HFFc6 (cell line): ENCODE measurements around the gene LRRC8D. TPM values are rescaled to one million over a fixed set of nuclear protein-coding genes. Genes with fewer than 3 reads are reported as not detected.

Experiments used
- DNase-seq: peaks from one replicate; pipeline ENCODE4 v3.0.0-alpha.2; 2018
- H3K27ac Mint-ChIP-seq: 2 replicates; pipeline ENCODE4 v1.8.0; 2020; ENCODE audit warnings: mild to moderate bottlenecking, mixed read lengths
- H3K27me3 Mint-ChIP-seq: 2 replicates; pipeline ENCODE4 v1.8.0; 2021; ENCODE audit warnings: mild to moderate bottlenecking, moderate library complexity, mixed read lengths; ENCODE audit not compliant: insufficient read depth
- H3K36me3 Mint-ChIP-seq: 2 replicates; pipeline ENCODE4 v1.8.0; 2021; ENCODE audit warnings: low read depth, mixed read lengths
- H3K4me1 Mint-ChIP-seq: 2 replicates; pipeline ENCODE4 v1.8.0; 2020; ENCODE audit warnings: low read depth, mixed read lengths
- H3K4me3 Mint-ChIP-seq: 2 replicates; pipeline ENCODE4 v1.8.0; 2020; ENCODE audit warnings: mild to moderate bottlenecking, moderate library complexity, mixed read lengths
- H3K9me3 Mint-ChIP-seq: 2 replicates; pipeline ENCODE4 v1.8.0; 2020; ENCODE audit warnings: mild to moderate bottlenecking, mixed read lengths
- total RNA-seq, 6 experiments: library from RNA; stranded (reverse); fragmentation: NEBNext Ultra II Directional; extraction: Animal tissue kit (Norgen Biotek cat#: 25700); gene quantifications; 2 replicates in 1 of 6; 3 replicates in 5 of 6; pipeline ENCODE4 v1.2.3, GENCODE V29; 2021
- TF ChIP-seq, protein P1 (sequence below): fragments of 200-600 bp; sonication (generic); IDR thresholded peaks from 2 replicates; pipeline ENCODE4 v1.5.0; 2021; ENCODE audit warnings: antibody characterized with exemption, mild to moderate bottlenecking

Gene LRRC8D
- total RNA-seq, 6 experiments from 2014 or later, result 33.5 to 46.7 (median 41.8) TPM

DNA sequence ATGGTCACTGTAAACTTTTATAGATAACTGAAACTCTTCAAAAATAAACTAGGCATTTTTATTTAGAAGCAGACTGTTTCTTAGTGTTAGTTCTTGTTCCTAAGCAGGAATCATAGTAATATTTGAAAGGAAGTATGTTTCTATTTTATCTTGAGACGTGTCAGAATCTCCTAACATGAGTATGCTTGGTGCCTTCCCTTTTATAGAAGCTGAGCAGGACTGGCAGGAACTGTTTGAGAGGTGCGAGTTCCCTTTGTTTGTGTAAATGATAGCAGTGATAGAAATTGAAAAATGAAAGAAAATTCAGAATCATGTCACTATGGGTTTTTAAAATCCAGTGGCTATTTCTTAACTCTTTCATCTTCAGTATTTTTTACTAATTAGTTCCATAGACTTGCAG lies 56.9 kb downstream of the LRRC8D start:
- Mint-ChIP-seq H3K4me3 (no peak overlapping the region), H3K4me1 (peaks cover 22% of the 10 kb centered on the region), H3K27ac (no peak overlapping the region), H3K36me3 (peaks cover 25% of the 10 kb centered on the region), H3K27me3 (no peaks in the 10 kb centered on the region; the same call in 1 of the 2 replicates), H3K9me3 (no peaks in the 10 kb centered on the region; the same call in none of the 2 replicates)
- TF ChIP-seq, protein P1, sequence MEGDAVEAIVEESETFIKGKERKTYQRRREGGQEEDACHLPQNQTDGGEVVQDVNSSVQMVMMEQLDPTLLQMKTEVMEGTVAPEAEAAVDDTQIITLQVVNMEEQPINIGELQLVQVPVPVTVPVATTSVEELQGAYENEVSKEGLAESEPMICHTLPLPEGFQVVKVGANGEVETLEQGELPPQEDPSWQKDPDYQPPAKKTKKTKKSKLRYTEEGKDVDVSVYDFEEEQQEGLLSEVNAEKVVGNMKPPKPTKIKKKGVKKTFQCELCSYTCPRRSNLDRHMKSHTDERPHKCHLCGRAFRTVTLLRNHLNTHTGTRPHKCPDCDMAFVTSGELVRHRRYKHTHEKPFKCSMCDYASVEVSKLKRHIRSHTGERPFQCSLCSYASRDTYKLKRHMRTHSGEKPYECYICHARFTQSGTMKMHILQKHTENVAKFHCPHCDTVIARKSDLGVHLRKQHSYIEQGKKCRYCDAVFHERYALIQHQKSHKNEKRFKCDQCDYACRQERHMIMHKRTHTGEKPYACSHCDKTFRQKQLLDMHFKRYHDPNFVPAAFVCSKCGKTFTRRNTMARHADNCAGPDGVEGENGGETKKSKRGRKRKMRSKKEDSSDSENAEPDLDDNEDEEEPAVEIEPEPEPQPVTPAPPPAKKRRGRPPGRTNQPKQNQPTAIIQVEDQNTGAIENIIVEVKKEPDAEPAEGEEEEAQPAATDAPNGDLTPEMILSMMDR, result no peak
- DNase-seq, result no peak

DNA sequence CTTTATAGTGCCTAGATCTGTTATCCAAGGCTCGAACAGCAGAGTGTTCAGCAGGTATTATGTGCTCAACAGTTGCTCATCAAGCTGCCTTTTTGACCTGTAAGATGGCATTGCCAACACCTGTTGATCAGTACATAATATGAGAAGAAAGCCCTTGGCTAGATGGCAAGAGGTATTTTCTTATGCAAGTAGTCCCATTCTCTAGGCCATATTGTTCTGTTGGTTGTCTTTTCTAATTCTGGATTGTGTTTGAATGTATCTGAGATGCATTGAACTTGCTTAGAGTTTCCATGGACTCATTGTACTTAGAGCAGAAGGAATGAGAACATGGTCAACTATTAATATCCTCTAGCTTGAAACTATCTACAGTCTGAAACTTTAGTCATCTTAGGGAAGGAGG lies 57.4 kb downstream of the LRRC8D start:
- Mint-ChIP-seq H3K27ac (no peak overlapping the region), H3K4me1 (peaks cover 22% of the 10 kb centered on the region), H3K36me3 (peaks cover 29% of the 10 kb centered on the region), H3K9me3 (no peaks in the 10 kb centered on the region; the same call in none of the 2 replicates), H3K4me3 (no peak overlapping the region), H3K27me3 (no peaks in the 10 kb centered on the region; the same call in 1 of the 2 replicates)
- TF ChIP-seq, protein P1, result no peak
- DNase-seq, result no peak

DNA sequence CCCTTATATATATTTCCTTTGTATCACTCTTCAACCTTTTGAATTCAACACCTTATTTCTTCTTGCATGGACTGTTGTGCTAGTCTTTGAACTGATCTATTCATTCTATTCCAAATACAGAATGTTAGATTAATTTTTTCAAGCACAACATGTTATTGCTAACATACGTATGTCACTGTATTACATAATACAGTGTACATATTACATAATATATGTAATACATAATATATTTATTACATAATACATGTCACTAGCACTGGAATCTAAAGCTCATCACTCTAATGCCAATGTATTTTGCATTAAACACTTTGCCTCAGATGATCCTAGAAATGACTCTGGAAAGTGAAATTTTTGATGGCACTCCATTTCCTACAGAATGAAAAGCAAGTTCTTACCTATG lies 59.8 kb downstream of the LRRC8D start:
- Mint-ChIP-seq H3K9me3 (no peaks in the 10 kb centered on the region; the same call in none of the 2 replicates), H3K27me3 (no peaks in the 10 kb centered on the region; the same call in 1 of the 2 replicates), H3K4me1 (peaks cover 33% of the 10 kb centered on the region), H3K4me3 (no peak overlapping the region), H3K36me3 (peaks cover 29% of the 10 kb centered on the region), H3K27ac (no peak overlapping the region)
- TF ChIP-seq, protein P1, result no peak
- DNase-seq, result no peak

DNA sequence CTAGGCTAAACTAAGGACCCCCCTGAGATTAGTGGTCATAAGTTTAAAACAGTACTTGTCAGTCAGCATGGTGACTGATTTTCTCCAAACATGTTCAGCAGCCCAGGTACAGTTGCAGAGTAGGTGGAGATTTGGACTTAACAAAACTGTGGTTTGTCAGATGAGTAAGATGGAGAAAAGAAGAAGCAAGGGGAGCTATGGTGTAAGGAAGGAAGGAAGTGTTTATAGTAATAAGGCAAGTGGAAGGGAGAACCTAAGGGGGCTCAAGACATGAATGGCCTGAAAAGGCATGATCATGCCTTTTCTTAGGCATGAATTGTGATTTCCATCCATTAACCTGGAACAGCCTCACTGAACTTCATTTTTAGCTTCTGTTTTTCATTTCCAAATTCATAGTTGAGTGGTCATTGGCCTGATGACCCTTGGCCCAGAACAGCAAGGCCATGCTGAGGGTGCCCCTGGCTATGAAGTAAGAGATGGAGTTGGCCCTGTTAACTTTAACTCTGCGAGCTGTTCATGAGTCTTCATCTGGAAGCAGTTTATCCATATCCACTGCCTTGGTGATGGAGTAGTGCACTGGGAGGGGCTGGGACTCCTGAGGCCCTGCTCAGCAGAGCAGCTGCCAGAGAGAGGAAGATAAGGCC lies 60.7 kb downstream of the LRRC8D start:
- Mint-ChIP-seq H3K27ac (no peak overlapping the region), H3K4me3 (no peak overlapping the region), H3K27me3 (no peaks in the 10 kb centered on the region), H3K9me3 (no peaks in the 10 kb centered on the region; the same call in none of the 2 replicates), H3K36me3 (peaks cover 29% of the 10 kb centered on the region), H3K4me1 (peaks cover 41% of the 10 kb centered on the region)
- TF ChIP-seq, protein P1, result no peak
- no peak for DNase-seq

DNA sequence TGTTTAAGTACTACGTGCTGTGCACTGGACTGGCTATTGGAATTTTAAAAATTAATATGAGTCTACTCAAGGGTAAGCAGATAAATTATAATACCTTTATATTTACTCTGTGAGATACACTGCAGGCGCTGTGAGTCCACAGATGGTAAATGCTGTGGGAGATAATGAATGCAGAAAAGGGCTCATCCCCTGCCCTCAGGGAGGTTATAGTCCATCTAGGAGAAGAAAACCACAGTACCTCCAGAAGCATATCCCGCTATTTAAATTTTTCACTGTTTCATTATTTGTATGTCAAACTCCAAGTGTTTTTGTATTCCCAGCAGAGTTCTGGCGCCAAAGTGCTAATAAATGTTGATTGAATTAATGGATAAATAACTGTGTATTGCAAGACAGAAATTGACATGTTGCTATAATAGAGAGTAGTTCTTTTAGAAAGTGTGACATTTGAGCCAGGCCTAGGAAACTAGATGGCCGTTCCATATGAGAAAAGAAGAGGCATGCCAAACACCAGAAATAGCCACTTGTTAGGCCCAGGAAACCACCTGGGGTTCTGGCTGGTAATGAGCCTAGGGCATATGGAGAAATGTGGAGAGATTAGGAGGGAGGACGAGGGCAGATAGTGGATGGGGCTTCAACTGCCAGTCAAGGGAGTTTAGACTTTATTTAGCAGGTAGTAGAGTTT lies 61.7 kb downstream of the LRRC8D start:
- H3K27ac Mint-ChIP-seq, result no peak overlapping the region; the same call in 1 of the 2 replicates
- no peak overlapping the region for H3K4me3 Mint-ChIP-seq
- no peak for DNase-seq
- TF ChIP-seq, protein P1, result no peak
- peaks cover 51% of the 10 kb centered on the region for H3K4me1 Mint-ChIP-seq
- H3K9me3 Mint-ChIP-seq, result no peaks in the 10 kb centered on the region; the same call in none of the 2 replicates
- peaks cover 29% of the 10 kb centered on the region for H3K36me3 Mint-ChIP-seq
- no peaks in the 10 kb centered on the region for H3K27me3 Mint-ChIP-seq
